K562 (cell line): ENCODE results near the gene PRKAG1. TPM values are rescaled to one million over a fixed set of nuclear protein-coding genes. Genes with fewer than 3 reads are reported as not detected.
A peak's percentile ranks its signal among the peaks of the same experiment; 100 is the strongest.

ENCODE experiments used
- BRD9 ChIP-seq: fragments of 450-650 bp; IDR thresholded peaks from 2 replicates; pipeline ENCODE4 v1.6.1; 2018; ENCODE audit warnings: low read depth; ENCODE audit not compliant: partially characterized antibody
- C11orf30 ChIP-seq: fragments of 450-650 bp; IDR thresholded peaks from 2 replicates; pipeline ENCODE4 v1.6.1; 2016; ENCODE audit warnings: low read depth, mild to moderate bottlenecking
- CCAR2 ChIP-seq: fragments of 200-400 bp; formaldehyde crosslinking; IDR thresholded peaks from 2 replicates; pipeline ENCODE4 v1.6.1; 2017; ENCODE audit warnings: mild to moderate bottlenecking, low read depth, low read length
- FOXM1 ChIP-seq, 2 experiments: fragments of 450-650 bp in 1 of 2; sonication (generic) in 1 of 2; formaldehyde crosslinking in 1 of 2; IDR thresholded peaks; 2 replicates each; pipeline versions ENCODE4 v1.6.1 to v1.9.0; 2017 to 2022; ENCODE audit warnings: low read depth in 2 of 2, mild to moderate bottlenecking in 2 of 2, missing genetic modification reagents in 1 of 2, moderate library complexity in 1 of 2
- FOXO4 ChIP-seq: fragments of 450-650 bp; formaldehyde crosslinking; IDR thresholded peaks from 2 replicates; pipeline ENCODE4 v1.4.0; 2020; ENCODE audit warnings: mild to moderate bottlenecking, moderate library complexity
- HNRNPH1 ChIP-seq: fragments of 200-400 bp; formaldehyde crosslinking; optimal IDR thresholded peaks from 2 replicates; pipeline ENCODE3; 2017; ENCODE audit warnings: low read depth, mild to moderate bottlenecking, low read length, moderate library complexity
- MED1 ChIP-seq: sonication (generic); formaldehyde crosslinking; IDR thresholded peaks from 2 replicates; pipeline ENCODE4 v1.8.1; 2023; ENCODE audit warnings: missing genetic modification reagents, borderline replicate concordance
- MTA2 ChIP-seq: fragments of 450-650 bp; IDR thresholded peaks from 2 replicates; pipeline ENCODE4 v1.6.1; 2016; ENCODE audit warnings: low read depth
- NFIC ChIP-seq: fragments of 450-650 bp; IDR thresholded peaks from 2 replicates; pipeline ENCODE4 v1.6.1; 2017; ENCODE audit warnings: mild to moderate bottlenecking, inconsistent platforms
- NRF1 ChIP-seq, 2 experiments: fragments of 450-650 bp; IDR thresholded peaks in 1 of 2; conservative IDR thresholded peaks in 1 of 2; 2 replicates each; pipeline ENCODE4 v1.6.1; 2014; ENCODE audit warnings: mild to moderate bottlenecking in 2 of 2
- SOX6 ChIP-seq: fragments of 450-650 bp; IDR thresholded peaks from 2 replicates; pipeline ENCODE4 v1.6.1; 2014; ENCODE audit warnings: mild to moderate bottlenecking
- TCF7 ChIP-seq: sonication (generic); IDR thresholded peaks from 2 replicates; pipeline ENCODE4 v1.6.1; 2016; ENCODE audit warnings: antibody characterized with exemption, borderline replicate concordance
- TOE1 ChIP-seq, 2 experiments: fragments of 450-650 bp in 1 of 2; sonication (generic) in 1 of 2; formaldehyde crosslinking in 1 of 2; IDR thresholded peaks; 2 replicates each; pipeline versions ENCODE4 v1.7.1 to v1.8.0; 2016 to 2022; ENCODE audit warnings: borderline replicate concordance in 2 of 2, mild to moderate bottlenecking in 2 of 2, antibody characterized with exemption in 1 of 2, inconsistent platforms in 1 of 2, low read depth in 1 of 2, missing genetic modification reagents in 1 of 2, moderate library complexity in 1 of 2
- ZFX ChIP-seq: sonication (generic); formaldehyde crosslinking; IDR thresholded peaks from 2 replicates; pipeline ENCODE4 v1.8.0; 2022; ENCODE audit warnings: mild to moderate bottlenecking, missing genetic modification reagents, moderate library complexity
- ZKSCAN3 ChIP-seq: fragments of 250-450 bp; sonication (Bioruptor Pico); IDR thresholded peaks from 2 replicates; pipeline ENCODE4 v1.4.0; 2020
- ZNF384 ChIP-seq: IDR thresholded peaks from 2 replicates; pipeline ENCODE4 v1.6.1; 2012; ENCODE audit warnings: low read depth, low read length, improper control_type of control experiment
- ZNF445 ChIP-seq: fragments of 250-450 bp; sonication (Bioruptor Pico); IDR thresholded peaks from 2 replicates; pipeline ENCODE4 v1.4.0; 2020; ENCODE audit warnings: low read depth, mild to moderate bottlenecking, moderate library complexity
- polyA plus RNA-seq, 8 experiments: library from polyadenylated mRNA; depleted of rRNA in 4 of 8; stranded (reverse) in 5 of 8; unstranded in 3 of 8; fragments of >200 nt; fragmentation: Nextera tagmentation in 2 of 8; fragmentation: Illumina TruSeq in 1 of 8; extraction: Ambion mirVana in 2 of 8; extraction: Trizol in 1 of 8; gene quantifications; 2 replicates each; pipeline versions ENCODE4 v1.2.1 to v1.2.3, GENCODE V29; 2011 to 2014; ENCODE audit warnings: inconsistent platforms in 1 of 8, missing spikeins in 1 of 8
- total RNA-seq, 7 experiments: library from RNA; depleted of rRNA in 6 of 7; stranded (reverse); fragments of >200 nt in 6 of 7; fragmentation: Illumina TruSeq in 2 of 7; extraction: Trizol in 2 of 7; gene quantifications; 2 replicates each; pipeline versions ENCODE4 v1.2.1 to v1.2.3, GENCODE V29; 2011 to 2021; ENCODE audit warnings: low replicate concordance in 1 of 7
- TF ChIP-seq, protein P1 (sequence below), 2 experiments: fragments of 450-650 bp; conservative IDR thresholded peaks; 2 replicates each; pipeline ENCODE4 v1.6.1; 2017; ENCODE audit warnings: mild to moderate bottlenecking in 2 of 2, moderate library complexity in 2 of 2
- TF ChIP-seq, protein P2 (sequence below): fragments of 450-650 bp; formaldehyde crosslinking; IDR thresholded peaks from 2 replicates; pipeline ENCODE4 v1.4.0; 2022; ENCODE audit warnings: missing genetic modification characterization

Gene PRKAG1
- total and polyA plus RNA-seq, 9 of the 15 experiments (the other 6 are each of a cell fraction or from before 2014, with no cell fraction given), result 51.1 to 126 (median 79.1) TPM

- no peak for TF ChIP-seq TOE1 (IDR thresholded peaks at IDR 0.05; ENCODE audit: borderline replicate concordance)
- TF ChIP-seq TOE1 (CRISPR knock-in tag; IDR thresholded peaks at IDR 0.05; ENCODE audit: borderline replicate concordance, low read depth), result no peak
- TF ChIP-seq MTA2, result no peak
- TF ChIP-seq FOXO4 (CRISPR knock-in tag), result no peak
- no peak for TF ChIP-seq TCF7
- TF ChIP-seq, protein P1, sequence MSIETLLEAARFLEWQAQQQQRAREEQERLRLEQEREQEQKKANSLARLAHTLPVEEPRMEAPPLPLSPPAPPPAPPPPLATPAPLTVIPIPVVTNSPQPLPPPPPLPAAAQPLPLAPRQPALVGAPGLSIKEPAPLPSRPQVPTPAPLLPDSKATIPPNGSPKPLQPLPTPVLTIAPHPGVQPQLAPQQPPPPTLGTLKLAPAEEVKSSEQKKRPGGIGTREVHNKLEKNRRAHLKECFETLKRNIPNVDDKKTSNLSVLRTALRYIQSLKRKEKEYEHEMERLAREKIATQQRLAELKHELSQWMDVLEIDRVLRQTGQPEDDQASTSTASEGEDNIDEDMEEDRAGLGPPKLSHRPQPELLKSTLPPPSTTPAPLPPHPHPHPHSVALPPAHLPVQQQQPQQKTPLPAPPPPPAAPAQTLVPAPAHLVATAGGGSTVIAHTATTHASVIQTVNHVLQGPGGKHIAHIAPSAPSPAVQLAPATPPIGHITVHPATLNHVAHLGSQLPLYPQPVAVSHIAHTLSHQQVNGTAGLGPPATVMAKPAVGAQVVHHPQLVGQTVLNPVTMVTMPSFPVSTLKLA (conservative IDR thresholded peaks at IDR 0.05), result no peak
- TF ChIP-seq HNRNPH1, result no peak
- peak; percentile 66 to 67 for TF ChIP-seq NRF1 (conservative IDR thresholded peaks at IDR 0.05 in 1 of 2, IDR thresholded peaks at IDR 0.05 in 1 of 2)
- TF ChIP-seq ZKSCAN3 (CRISPR knock-in tag), result no peak
- no peak for TF ChIP-seq BRD9
- TF ChIP-seq ZNF445, result no peak
- TF ChIP-seq SOX6, result no peak
- TF ChIP-seq MED1, result no peak
- no peak for TF ChIP-seq FOXM1 (IDR thresholded peaks at IDR 0.05; ENCODE audit: low read depth)
- TF ChIP-seq FOXM1 (CRISPR knock-in tag; IDR thresholded peaks at IDR 0.05; ENCODE audit: low read depth), result no peak
- TF ChIP-seq NFIC, result no peak
- TF ChIP-seq ZNF384, result 0 out of 2 replicates have a peak, but pooled peaks have one; percentile 55
- no peak for TF ChIP-seq ZFX (CRISPR knock-in tag)
- no peak for TF ChIP-seq CCAR2
- no peak for TF ChIP-seq C11orf30
- TF ChIP-seq, protein P2, sequence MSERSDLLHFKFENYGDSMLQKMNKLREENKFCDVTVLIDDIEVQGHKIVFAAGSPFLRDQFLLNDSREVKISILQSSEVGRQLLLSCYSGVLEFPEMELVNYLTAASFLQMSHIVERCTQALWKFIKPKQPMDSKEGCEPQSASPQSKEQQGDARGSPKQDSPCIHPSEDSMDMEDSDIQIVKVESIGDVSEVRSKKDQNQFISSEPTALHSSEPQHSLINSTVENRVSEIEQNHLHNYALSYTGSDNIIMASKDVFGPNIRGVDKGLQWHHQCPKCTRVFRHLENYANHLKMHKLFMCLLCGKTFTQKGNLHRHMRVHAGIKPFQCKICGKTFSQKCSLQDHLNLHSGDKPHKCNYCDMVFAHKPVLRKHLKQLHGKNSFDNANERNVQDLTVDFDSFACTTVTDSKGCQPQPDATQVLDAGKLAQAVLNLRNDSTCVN (CRISPR knock-in tag), result no peak
Observed at GRCh38 chr12:48995086-48995879, 23.3 kb downstream of the PRKAG1 start (continued).
